Endothelial cell of hepatic sinusoid (primary cell): ENCODE results near the gene ZNF654.
"Not testable (repeated sequence)": the region's sequence is repeated elsewhere in the genome, so short reads cannot be mapped to it uniquely, and the experiment has no call there.

Source experiments
- in situ Hi-C: cut with HindIII; loops from 2 replicates; pipeline ENCODE4 v1.10.0; 2017; ENCODE audit warnings: low sequenced_read_pairs

ZNF654 gene

GRCh38 chr3:88133711-88134263, 74.7 kb downstream of the ZNF654 start:
- in situ Hi-C loops, result no loop called here

- in situ Hi-C loops, result no loop called here
Measured at GRCh38 chr3:88137836-88138235, 78.8 kb downstream of the ZNF654 start.

- in situ Hi-C loops, result no loop called here
Measured at GRCh38 chr3:88141458-88142083, 82.5 kb downstream of the ZNF654 start.

DNA sequence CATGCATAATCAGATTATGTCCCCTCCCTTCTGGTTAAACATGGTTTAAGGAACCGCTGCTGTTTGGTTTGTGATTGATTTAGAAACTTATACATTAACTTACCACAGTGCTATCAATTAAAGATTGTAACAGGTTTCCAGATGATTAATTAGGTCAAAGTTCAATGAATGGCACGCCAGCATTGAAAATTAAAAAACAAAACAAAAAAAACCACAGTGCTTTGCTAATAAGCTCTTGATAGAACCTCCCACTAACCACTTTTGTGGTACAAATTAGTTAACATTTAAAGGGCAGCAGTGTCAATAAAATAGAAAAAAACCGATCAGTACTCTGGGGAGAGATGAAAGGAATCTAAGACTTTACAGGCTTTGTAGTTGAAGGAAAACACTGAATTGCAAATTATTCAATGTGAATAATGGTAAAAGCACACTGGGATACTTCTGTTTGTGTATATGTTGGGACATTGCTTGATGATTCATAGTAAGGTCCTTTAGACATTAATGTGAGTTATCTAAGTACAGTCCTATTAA, 83.1 kb downstream of the ZNF654 start:
- in situ Hi-C loops, result no loop called here

GRCh38 chr3:88147261-88147660, 88.2 kb downstream of the ZNF654 start:
- in situ Hi-C loops, result no loop called here

- in situ Hi-C loops, result no loop called here
Measured at GRCh38 chr3:88148651-88149050, 89.6 kb downstream of the ZNF654 start.

DNA sequence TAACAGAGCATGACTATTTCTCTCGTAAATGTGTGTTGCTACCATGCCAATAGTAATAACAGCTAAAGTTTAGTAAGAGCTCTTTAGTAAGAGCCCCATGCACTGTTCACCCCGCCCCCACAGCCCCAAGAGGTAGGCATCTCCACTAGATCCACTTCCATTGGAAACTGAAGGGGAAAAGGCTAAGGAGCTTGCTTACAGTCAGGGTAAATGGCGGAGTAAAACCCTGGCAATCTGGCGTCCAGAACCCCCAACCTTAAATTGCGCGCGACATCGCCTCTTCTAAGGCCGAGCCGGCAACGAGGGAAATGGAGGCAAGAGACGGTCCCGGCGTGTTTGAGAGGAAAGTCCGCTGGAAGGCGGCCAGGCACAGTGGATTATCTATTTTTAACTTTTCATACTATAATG, 90.0 kb downstream of the ZNF654 start:
- in situ Hi-C loops, result no loop called here

- in situ Hi-C loops, result no loop called here
Measured at GRCh38 chr3:88149509-88150362, 90.7 kb downstream of the ZNF654 start, which contains the start of gene C3orf38. TSS of gene C3orf38 (plus strand) at chr3:88149959. CDS start at chr3:88150053, 94 bp downstream.

DNA sequence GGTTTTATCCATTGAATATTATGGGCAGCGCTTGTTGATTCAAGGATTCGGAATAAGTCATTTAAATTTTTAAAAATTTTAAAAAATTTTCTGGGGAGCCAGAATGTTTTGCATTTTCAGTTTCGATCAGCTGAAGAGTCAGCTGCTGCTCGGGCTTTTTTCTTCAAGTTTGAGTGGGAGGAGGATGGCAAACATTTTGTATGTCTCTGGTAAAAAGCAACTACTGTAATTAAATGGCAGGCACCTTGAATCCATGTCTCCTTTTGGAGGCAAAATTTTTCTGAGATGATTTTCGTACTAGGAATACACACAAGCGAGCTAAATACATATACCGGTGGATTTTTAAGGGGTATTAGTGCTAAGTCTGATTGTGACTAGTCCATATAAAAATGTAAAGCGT, 91.3 kb downstream of the ZNF654 start:
- in situ Hi-C loops, result no loop called here

DNA sequence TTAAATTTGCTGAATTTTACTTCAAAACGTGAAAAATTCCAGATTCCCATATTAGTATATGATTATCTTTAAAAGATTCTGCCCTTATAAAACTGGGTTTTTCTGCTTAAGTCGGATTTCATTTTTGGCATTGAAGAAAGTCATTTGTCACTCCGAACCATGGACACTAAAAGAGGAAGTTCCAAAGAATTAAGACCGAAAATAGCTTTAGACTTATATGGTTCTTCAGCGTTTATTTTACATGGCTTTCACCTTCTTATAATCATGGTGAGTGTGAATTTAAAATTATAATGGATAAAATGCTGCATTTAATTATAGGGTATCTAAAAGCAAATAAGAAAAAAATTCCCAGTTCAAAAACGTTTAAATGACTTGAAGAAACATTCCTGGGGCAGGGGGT, 91.8 kb downstream of the ZNF654 start:
- in situ Hi-C loops, result no loop called here

DNA sequence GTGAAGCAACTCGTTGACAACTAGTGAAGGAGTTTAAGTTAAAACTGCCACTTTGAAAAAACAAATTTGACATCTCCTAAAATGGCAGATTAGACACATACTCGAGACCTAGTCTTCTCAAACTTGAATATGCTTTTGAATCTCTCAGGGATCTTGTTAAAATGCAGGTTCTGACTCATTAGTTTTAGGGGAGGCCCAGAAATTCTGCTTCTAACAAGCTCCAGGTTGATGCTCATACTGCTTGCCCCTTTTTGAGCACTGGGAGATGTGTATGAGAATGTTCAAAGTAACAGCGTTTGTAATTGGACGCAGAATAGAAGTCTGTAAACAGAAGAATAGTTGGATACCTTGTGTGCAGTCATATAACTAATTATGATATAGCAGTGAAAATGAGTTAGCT, 92.3 kb downstream of the ZNF654 start:
- in situ Hi-C loops, result no loop called here

DNA sequence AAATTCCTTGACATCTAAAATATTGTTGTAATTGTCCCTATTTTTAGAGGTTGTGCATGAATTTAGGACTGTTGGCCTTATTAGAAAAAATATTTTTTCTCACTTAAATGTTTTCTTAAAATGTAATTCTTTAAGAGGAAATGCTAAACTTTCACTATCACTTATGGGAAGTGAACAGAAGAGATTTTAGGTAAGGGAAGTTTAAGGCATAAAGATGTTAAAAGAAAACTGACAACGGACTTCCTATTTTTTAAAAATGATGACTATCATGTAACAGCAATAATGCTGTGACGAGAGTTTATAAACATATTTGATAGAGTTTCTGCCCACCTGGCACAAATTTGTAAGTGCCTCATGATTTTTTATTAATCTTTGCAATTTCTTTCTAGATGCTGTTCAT, 93.8 kb downstream of the ZNF654 start:
- in situ Hi-C loops, result no loop called here

GRCh38 chr3:88166419-88166971, 107.4 kb downstream of the ZNF654 start:
- in situ Hi-C loops, result no loop called here

- in situ Hi-C loops, result no loop called here
Measured at GRCh38 chr3:88167173-88167572, 108.1 kb downstream of the ZNF654 start.

DNA sequence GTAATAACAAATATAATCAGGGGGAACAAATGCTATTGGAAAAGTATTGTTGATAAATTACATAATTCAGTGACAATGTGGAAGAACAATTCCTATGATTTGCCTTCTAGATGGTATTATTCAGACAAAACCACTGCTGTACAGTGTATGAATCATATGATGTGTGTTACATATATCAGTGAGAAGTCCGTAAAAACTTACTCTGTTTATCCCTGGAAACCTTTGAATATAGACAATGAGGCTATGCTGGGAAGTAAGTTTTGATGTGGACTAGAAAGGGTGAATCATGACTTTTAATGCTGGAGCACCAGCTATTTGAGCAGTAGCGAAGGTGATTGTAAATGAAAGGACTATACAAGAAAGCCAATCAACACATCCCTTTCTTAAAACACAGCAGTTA, 108.6 kb downstream of the ZNF654 start:
- in situ Hi-C loops, result no loop called here

DNA sequence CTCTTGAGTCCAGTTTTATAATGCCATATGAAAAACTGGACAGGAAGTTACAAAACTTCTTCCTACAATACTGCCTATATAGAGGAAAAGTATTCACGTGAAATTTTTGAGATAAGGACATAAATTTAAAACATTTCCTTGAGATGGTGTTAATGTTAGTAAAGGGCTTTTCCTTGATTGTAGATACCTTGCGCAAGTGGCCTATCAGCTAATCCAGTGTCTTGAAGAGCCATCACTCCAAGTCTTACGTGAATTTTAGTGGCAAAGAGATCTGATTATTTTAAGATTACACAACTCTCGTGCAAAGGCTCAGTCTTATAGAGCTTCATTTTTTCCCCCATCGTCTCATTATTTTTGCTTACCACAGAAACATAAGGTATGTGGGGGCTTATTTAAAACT, 109.1 kb downstream of the ZNF654 start:
- in situ Hi-C loops, result no loop called here

- in situ Hi-C loops, result no loop called here
Measured at GRCh38 chr3:88180398-88180999, 121.4 kb downstream of the ZNF654 start.

DNA sequence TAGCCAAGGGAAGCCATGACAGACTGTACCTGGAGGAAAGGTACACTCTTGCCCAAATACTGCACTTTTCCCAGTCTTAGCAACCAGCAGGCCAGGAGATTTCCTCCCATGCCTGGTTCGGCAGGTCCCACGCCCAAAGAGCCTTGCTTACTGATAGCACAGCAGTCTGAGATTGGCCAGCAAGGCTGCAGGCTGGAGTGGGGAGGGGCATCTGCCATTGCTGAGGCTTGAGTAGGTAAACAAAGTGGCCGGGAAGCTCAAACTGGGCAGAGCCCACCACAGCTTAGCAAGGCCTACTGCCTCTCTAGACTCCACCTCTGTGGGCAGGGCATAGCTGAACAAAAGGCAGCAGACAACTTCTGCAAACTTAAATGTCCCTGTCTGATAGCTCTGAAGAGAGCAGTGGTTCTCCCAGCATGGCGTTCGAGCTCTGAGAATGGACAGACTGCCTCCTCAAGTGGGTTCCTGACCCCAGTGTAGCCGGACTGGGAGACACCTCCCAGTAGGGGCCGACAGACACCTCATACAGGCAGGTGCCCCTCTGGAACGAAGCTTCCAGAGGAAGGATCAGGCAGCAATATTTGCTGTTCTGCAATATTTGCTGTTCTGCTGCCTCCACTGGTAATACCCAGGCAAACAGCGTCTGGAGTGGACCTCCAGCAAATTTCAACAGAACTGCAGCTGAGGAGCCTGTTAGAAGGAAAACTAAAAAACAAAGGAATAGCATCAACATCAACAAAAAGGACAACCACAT, 123.3 kb downstream of the ZNF654 start:
- in situ Hi-C loops, result not testable (repeated sequence)

DNA sequence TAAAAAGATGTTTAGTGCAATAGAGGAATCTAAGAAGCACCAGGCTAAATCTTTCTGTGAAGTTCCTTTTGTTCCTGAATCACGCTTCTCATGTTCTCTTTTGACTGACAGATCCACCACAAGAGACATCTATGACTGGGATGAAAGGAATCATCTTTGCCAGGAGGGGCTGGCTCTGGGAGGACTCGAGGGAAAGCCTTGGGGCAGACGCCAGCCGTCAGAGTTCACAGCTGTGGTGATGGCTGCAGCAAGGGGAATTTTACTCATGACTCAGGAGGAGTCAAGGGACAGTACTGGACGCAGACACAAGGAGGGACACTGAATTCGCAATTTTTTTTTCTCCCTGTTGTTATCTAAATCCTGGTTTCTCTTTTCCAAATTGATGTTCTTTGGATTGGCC, 129.4 kb downstream of the ZNF654 start:
- in situ Hi-C loops, result no loop called here

DNA sequence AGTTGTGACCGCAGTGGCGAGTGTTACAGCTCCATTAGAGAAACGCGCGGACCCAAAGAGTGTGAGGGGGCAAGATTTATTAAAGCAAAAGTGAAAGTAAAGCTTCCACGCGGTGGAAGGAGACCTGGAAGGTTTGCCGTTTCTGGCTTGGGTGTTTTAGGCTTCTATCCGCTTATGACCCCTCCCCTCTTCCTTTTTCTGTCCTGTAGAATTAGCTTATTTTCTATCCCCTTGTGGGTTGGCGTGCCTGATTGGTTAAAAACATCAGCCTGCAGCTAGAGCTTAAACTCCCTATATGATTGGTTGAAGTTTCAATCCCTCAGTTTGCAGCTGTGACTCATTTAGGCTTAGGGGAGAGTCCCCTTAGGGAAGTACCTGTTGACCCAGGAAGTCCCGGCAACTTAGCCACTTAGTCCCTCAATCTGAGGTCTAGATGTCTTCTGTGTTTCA, 130.3 kb downstream of the ZNF654 start:
- in situ Hi-C loops, result no loop called here
